Tibial artery (tissue), 4 donors: ENCODE measurements around the gene PAFAH1B2.

Source experiments
- DNase-seq, 2 donors: peaks; one replicate each; pipeline ENCODE4 v3.0.0-alpha.2; 2019
- H3K27ac ChIP-seq, 2 donors: fragments of 200-600 bp; sonication (generic) in 1 of 2; 1 replicate in 1 of 2; 2 replicates in 1 of 2; pipeline ENCODE4 v1.5.1; 2018 to 2019; ENCODE audit warnings: mild to moderate bottlenecking in 1 of 2
- H3K27me3 ChIP-seq, 2 donors: fragments of 200-600 bp; sonication (generic) in 1 of 2; one replicate each; pipeline versions ENCODE4 v1.5.1 to v1.6.0; 2016 to 2019
- H3K36me3 ChIP-seq, 3 donors: fragments of 200-600 bp; sonication (generic) in 2 of 3; one replicate each; pipeline ENCODE4 v1.5.1; 2016 to 2019; ENCODE audit warnings: mild to moderate bottlenecking in 2 of 3
- H3K4me1 ChIP-seq, 4 donors: fragments of 200-600 bp; sonication (generic) in 2 of 4; 1 replicate in 3 of 4; 2 replicates in 1 of 4; pipeline ENCODE4 v1.5.1; 2016 to 2019
- H3K4me3 ChIP-seq, 2 donors: fragments of 200-600 bp; sonication (generic) in 1 of 2; 1 replicate in 1 of 2; 2 replicates in 1 of 2; pipeline ENCODE4 v1.5.1; 2018 to 2019; ENCODE audit warnings: mild to moderate bottlenecking in 2 of 2
- H3K9me3 ChIP-seq, 3 donors: fragments of 200-600 bp; sonication (generic) in 1 of 3; one replicate each; pipeline ENCODE4 v1.5.1; 2016 to 2019
- CTCF ChIP-seq, 2 experiments: fragments of 200-600 bp in 1 of 2; fragments of 450-650 bp in 1 of 2; IDR thresholded peaks; one replicate each; pipeline ENCODE4 v1.5.1; 2017 to 2019; ENCODE audit warnings: antibody characterized with exemption in 2 of 2, mild to moderate bottlenecking in 1 of 2, moderate library complexity in 1 of 2
- intact Hi-C: fragments of 100-400 bp; cut with DNase I; formaldehyde crosslinking; loops from one replicate; pipeline ENCODE4 v1.15.0; 2023; ENCODE audit warnings: low total_unique reads

The PAFAH1B2 gene

GRCh38 chr11:117222991-117223740, 79.1 kb downstream of the PAFAH1B2 start:
- peaks cover 0 to 76% (median 62%) of the 10 kb centered on the region in 4 donors for H3K4me1 ChIP-seq
- no peaks in the 10 kb centered on the region for H3K9me3 ChIP-seq
- DNase-seq, result no peak
- intact Hi-C loops, result loop anchor here (5.0 kb wide), 1 partner anchor 126 kb away; the partner anchor contains the start of gene SIK3
- H3K27me3 ChIP-seq, result no peaks in the 10 kb centered on the region
- peaks cover 5 to 55% (median 27%) of the 10 kb centered on the region in 3 donors for H3K36me3 ChIP-seq
- no peak for TF ChIP-seq CTCF (IDR thresholded peaks at IDR 0.05)
- no peak overlapping the region for H3K4me3 ChIP-seq
- peak overlapping the region; percentile 88 to 91 for H3K27ac ChIP-seq

GRCh38 chr11:117223741-117224689, 79.9 kb downstream of the PAFAH1B2 start:
- H3K27ac ChIP-seq, result peak overlapping the region; percentile 88 to 91
- no peak for DNase-seq
- intact Hi-C loops, result loop anchor here (5.0 kb wide), 1 partner anchor 127 kb away; the partner anchor contains the start of gene SIK3

DNA sequence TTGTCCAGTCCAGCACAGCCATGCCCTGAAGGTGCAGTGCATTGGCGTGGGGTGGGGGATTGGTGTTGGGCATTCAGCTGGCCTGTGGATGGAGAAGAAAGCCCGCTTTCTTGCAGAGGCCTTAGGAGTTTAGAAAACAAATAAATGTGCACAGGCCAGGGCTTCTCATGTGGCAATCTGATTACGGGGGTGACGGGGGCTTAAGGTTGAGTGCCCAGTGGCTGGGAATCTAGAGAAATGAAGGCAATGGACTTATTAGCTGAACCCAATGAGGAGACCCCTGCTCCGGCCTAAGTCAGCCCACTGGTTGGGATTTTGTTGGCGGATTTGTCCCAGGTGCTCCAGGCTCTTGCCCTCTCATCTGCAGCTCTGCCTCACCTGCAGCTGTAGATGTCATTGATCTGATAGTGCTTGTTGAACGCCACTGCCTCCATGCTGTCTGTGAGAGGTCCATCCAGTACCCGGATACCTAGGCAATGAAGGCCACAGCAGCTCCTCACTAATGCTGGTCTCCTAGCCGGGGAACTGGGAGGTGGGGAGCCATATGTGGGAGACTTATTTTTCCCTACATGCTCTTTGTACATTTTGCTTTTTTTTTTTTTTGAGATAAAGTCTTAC, 81.6 kb downstream of the PAFAH1B2 start:
- TF ChIP-seq CTCF (IDR thresholded peaks at IDR 0.05), result no peak
- Histone ChIP-seq H3K4me3 (no peak overlapping the region), H3K9me3 (no peaks in the 10 kb centered on the region), H3K27ac (peak overlapping the region; percentile 88 to 91), H3K27me3 (no peaks in the 10 kb centered on the region), H3K36me3 (peaks cover 18 to 69% (median 45%) of the 10 kb centered on the region in 3 donors), H3K4me1 (peaks cover 0 to 62% (median 43%) of the 10 kb centered on the region in 4 donors)
- intact Hi-C loops, result loop anchor here (5.0 kb wide), 1 partner anchor 43 kb away; no protein-coding TSS in a partner anchor
- no peak for DNase-seq

More at GRCh38 chr11:117223741-117224689, 79.9 kb downstream of the PAFAH1B2 start:
- Histone ChIP-seq H3K9me3 (no peaks in the 10 kb centered on the region), H3K27me3 (no peaks in the 10 kb centered on the region), H3K4me3 (no peak overlapping the region), H3K4me1 (peaks cover 0 to 67% (median 53%) of the 10 kb centered on the region in 4 donors), H3K36me3 (peaks cover 8 to 60% (median 34%) of the 10 kb centered on the region in 3 donors)
- no peak for TF ChIP-seq CTCF (IDR thresholded peaks at IDR 0.05)
